HG03457 (cell line): ENCODE results near the gene TPCN2.

Experiments
- ATAC-seq: cut with Tn5 transposase; IDR thresholded peaks from one replicate; pipeline ENCODE4 v1.9.1; 2021; ENCODE audit warnings: moderate number of reproducible peaks; ENCODE audit not compliant: unreplicated experiment

The TPCN2 gene

DNA sequence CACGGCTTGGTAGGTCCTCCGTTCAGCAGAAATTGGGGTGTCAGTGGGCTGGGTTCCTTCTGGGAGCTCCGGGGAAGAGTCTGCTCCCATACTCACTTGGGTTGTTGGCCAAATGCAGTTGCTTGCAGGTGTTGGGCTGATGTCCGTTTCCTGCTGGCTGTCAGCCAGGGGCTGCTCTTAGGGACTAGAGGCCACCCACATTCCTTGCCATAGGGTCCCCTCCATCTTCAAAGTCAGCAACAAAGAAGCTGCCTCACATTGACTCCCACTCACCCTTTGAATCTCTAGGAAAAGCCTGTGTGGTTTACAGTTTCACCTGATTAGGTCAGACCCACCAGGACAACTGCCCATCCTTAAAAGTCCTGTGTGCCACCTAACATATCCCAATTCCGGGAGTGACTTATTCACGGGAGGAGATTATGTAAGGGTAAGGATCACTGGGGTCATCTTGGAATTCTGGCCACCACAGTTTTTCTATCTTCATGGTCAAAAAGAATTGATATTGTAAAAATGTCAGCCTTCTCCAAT lies 43.0 kb downstream of the TPCN2 start:
- no peak for ATAC-seq

DNA sequence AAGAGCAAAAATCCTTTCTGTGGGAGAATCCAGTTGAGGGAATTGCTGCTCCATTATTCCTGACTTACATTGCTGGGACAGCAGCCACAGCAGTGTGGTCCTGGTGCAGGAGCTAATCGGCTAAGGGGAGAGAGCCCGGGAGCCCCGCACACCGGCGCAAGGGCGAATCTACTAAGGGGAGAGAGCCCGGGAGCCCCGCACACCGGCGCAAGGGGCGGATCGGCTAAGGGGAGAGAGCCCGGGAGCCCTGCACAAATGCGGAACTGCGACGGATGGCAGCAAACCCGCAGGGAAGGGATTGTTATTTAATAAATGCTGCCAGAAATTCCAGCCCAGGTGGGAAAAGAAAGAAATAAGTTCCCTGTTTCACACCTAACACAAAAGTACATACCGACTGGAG lies 43.5 kb downstream of the TPCN2 start:
- no peak for ATAC-seq

DNA sequence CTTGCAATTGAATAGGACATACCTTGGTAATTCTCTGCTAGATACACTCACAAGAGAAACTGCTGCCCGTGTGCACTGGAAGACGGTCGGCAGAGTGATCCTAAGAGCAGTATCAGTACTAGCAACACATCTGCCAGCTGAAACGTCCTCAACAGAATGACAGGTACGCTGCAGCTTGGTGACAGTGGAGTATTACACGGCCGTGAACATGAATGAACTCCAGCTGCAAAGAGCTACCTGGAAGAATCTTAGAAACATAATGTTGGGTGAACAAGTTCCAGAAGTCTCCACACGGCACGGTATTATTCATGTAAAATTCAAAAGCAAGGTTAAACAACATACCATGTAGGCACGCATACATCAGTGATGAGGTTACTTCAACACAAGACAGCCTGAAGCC lies 44.4 kb downstream of the TPCN2 start:
- ATAC-seq, result no peak

DNA sequence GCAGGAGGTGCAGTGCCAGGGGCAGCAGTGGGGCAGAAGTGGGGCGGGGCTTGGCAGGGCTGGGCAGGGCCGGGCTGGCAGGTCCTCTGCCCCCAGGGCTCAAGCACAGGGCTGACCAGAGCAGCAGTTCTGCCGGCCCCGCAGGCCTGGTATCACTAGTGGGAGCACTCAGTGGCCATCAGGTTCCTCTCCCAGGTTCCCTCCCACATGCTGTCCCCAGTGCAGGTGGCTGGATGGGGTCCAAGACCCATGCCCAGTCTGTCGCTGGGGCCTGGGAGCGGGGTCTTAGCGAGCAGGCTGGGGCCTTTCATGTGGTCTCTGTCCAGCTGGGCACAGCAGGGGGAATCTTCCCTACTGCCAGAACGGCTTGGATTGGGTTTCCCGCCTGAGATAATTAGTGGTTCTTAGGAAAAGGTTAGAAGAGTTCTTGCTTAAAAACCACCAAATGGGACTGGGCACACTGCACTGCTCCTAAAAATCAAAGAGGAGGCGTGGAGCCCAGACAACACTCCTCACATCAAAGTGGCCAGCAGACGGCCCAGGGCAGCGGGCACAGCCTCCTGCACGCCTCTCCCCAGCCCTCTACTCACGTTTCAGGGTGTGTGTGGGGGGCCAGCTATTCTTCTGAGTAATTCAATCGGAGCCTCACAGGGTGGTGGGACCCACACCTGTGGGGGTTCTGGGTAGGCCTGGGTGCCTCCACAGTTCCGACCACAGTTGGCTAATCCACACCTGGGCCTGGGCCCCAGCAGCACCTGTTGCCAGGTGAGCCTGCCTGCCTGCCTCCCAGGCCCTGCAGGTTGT lies 45.6 kb downstream of the TPCN2 start:
- no peak for ATAC-seq

DNA sequence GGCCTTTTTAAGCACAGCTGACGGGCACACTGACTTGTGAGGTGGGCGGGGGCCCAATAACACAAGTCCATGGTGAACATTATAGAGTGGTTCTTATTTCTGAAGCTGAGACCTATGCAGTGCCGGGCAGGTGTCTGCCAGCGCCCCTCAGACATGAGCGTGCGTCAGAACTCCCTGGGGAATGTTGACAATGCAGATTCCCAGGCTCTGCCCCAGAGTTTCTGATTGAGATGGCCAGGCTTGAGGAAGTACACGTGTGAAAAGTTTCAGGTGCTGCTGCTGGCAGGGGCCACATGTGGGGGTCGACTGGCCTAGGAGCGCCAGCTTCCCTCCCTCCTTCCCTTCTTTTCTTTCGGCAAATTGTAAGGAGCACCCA lies 46.2 kb downstream of the TPCN2 start:
- no peak for ATAC-seq

DNA sequence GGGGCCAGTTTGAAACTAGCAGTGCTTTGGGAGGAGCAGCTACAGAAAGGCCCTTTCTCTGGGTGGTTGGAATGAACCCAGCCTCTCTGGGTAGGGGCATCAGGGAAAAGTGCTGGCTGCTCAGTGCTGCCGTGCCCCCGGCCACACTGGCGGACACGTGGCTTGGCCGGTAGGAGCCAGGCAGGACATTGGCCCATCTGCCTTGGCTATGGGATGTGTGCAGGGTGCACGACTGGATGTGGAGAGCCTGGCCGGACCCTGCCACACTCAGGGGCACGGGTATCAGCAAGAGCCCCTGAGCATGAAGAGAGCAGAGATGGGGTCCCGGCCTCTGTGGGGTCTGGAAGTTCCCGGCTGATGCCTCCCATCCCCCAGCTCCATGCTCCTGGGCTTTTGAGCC lies 46.6 kb downstream of the TPCN2 start:
- no peak for ATAC-seq

DNA sequence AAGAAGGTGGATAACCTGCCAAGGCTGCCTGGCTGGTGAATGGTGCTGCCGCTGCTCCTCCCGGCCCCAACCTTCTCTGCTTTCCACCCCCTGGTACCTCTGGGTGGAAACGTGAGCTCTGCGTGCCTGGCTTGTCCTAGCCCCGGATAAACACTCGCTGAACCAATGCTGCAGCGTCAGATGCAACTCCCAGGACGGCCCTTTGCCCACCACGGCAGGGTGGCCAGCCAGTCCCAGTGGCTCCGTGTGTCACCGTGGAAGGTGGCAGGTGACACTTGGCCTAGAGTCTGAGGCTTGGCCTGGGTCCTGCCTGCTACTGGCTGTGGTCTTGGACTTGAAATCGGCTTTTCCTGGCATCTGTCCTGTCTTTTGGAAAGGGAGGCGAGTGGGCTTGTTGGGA lies 47.7 kb downstream of the TPCN2 start:
- no peak for ATAC-seq

DNA sequence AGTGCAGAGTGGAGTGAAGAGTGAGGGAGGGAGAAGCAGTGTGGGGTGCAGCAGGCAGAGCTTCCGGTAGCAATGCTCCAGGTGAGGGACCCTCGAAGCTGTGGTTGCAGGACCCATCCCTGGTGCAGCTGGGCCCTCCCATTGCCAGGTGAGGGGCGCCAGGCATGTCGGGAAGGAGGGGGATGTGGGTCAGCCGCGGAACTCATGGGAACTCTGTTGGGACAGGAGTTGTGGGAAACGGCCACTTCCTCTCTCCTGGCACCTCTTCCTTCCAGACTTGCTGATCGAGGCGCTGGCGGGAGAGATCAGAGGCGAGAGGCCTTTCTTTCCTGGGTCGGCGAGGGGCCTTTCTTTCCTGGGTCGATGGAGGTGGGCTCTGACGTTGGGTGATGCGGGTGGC lies 48.5 kb downstream of the TPCN2 start:
- no peak for ATAC-seq

DNA sequence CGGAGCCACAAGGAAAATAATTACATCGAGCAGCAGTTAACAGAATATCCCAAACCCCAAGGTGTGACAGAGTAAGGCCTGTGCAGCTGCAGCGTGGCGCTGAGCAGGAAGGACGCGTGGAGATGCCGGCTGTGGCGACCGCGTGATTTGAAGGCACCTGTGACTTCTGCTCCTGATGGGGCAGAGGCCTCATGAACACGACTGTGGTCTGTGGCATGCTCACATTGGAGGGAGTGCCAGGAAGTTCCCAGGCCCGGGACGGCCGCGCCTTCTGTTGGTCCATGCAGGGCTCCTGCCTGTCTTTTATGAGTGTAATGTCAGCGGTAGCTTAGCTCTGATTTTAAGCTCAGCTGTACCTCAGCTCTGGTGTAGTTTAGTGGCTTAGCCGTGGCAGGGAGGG lies 50.4 kb downstream of the TPCN2 start:
- no peak for ATAC-seq

DNA sequence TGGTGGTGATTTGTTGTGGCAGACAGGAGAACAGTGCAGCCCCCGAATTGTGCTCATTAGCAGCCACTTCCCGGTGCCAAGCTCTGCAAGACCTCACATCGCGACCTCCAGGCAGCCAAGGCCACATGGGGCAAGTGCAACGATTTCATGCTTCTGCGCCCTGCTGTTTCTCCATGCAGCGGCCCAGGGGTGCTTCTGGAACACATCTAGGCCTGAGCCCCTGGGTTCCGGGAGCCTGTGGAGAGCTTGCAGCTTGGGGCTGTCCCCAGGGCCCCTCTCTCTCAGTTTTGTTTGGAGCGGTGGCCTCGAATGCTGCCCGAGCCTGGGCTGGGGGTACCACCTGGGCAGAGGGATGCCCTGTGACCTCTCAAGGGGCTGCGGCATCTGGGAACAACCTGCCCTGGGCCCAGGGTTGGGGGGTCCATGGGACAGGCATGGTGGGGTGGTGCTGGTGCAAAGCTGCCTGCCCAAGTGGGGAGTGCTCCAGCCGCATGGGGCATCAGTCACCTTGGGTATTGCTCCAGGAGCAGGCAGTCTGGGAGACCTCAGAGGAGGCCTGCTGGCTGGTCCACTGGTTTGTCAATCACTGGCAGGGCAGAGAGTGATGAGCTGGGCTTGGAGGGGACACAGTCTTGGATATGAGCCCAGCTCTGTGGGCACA lies 51.9 kb downstream of the TPCN2 start:
- no peak for ATAC-seq

DNA sequence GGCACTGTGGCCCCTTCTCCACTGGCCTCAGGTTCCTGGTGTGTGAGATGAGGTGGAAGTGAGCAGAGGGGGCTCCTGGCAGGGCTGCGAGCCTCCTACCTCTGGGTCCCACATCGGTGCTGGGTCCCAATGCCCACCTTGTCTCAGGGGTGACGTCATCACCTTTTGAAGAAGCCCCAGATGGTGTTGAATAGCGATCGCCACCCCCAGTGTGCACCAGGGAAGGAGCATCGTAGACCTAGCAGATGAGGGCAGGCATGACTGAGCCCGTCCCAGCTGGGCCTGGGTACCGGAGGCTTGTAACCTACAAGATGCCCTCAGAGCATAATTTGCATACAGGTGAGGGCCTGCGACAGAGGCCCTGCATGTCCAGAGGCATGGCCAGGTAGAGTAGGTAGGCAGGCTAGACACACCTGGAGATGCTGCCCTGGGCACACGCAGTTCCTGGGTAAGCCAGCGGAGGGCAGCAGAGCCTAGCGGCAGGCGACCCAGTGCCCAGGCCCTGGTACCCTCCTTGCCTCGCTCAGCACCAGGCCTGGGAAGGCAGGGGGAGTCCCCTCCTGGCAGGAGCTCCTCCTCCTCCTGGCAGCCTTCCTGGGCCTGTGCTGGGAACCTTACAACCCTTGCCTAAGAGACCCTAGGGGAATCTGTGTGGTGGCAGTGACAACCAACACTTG lies 52.5 kb downstream of the TPCN2 start:
- ATAC-seq, result no peak

DNA sequence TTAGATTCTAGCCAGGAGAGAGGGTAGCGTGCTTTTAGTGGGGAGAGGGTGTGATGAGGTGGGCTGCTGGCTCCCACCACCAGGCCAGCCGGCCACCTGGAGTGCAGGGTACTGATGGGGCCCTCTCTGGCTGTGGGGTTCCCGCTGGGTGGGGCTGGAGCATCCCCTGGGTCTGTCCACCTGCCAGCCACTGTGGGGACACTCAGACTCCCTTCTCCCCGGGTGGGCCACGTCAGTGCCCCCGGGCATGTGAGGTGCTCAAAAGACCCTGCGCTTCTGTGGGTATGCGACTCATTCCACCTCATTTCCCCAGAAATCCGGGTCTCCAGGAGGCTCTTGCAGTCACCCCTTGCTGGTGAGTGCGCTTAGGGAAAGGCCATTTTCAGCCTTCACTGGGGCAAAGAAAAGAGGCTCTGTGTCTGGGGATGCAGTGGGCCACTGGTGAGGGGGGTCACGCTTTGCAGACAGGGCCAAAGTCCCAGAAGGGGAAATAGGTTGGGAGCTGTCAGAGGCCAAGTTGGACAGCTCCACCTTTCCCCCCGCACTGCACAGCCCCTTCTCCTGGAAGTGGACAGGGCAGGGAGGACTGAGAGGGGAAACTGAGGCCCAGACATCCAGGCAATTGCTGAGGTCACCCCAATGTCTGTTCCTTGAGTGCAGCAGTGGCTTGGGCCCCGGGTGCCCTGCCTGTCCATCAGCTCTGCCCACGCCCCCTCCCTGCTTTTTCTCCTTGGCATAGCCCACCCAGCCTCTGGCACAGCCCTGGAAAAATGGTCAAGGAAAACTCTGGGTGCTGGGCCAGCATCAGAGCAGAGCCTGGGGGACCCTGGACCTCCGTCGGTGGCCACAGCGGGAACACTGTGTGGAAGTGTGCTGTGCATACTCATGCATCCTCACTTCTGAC lies 53.3 kb downstream of the TPCN2 start:
- no peak for ATAC-seq

DNA sequence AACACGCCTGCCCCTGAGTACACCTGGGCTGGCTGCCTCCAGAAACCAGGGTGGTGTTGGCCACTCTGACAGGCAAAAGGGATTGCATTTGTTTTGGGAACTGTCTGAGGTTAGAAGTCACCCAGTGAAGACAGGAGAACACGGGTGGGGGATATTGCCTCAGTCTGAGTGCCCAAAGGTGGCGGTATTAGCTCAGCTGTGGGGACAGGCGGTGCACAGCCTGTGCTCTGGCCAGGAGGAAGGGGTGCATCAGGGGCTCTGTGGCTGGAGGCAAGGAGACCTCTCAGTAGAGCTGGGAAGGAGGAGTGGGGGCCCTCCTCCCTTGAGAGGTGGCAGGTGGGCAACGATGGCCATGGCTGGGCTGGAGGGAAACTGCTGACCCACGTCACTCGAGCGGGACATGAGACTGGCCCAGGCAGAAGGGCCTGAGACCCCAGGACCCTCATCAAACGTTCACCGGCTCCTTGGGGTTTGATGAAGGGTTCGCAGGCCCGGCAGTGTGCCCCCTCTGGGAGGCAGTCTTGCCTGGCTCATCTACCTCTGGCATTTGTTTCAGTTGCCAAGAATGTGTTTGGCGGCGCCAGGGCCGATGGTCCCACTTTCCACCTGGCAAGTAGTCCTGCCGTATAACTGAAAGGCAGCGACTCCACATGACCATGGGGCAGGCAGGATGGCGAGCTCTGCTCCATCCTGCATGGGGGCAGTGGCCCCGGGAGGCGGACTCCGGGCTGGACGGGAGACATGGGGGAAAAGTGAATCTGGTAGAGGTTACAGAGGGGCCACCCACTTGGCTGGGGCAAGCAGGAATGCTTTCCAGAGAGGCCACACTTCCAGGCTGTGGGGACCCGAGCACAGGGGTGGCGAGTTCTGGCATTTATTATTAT lies 54.2 kb downstream of the TPCN2 start:
- ATAC-seq, result no peak

DNA sequence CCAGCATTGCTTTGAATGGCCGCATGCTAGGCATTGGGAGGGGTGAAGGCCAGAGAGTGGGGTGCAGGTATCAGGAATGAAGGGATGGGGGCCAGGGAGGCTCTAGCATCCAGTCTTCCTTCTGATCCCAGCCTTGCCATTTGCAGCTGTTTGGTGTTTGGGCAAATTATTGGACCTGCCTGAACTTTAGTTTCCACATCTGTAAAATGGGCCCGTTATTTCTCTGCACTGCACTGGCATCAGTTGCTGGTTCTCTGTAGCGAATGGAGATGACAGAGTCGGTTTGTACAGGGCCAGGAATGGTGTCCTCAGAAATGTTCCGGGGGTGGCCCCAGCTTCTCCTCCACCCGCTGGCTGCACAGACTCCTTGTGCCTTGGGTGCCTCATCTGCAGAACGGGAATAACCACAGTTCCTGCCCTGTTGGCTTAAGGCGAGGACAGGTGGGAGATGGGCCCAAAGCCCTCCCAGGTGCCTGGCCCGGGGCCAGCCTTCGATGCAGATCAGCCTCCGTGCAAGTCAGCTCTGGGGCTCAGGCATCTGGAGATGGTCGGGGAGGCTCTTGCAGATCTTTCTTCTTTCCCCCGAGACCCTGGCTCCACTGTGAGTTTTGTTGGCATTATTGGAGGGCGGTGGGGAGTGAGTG lies 55.6 kb downstream of the TPCN2 start:
- ATAC-seq, result no peak

DNA sequence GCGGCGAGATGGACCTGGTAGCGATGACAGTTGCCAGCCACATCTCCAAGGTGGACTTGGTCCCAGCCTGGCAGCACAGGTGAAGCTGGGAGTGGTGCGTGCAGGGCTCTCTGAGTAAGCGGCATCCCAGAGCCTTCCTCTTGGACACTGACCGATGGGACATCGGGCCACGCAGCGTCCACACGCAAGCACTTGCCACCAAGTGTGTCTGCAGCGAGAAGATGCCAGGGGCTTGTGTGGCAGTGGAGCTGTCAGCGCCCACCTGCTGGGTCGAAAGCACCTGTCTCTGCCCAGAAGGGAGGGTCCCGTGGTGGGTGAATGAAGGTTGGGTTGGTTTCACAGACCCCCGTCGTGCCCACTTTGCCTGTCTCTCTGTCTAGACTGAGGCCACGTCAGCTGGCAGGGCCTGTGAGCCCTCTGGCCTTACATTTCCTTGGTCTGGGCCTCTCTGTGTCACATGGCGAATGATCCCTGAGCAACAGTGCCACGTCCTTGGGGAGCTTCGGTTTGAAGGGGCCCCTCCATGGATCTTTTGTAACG lies 56.2 kb downstream of the TPCN2 start:
- ATAC-seq, result no peak

DNA sequence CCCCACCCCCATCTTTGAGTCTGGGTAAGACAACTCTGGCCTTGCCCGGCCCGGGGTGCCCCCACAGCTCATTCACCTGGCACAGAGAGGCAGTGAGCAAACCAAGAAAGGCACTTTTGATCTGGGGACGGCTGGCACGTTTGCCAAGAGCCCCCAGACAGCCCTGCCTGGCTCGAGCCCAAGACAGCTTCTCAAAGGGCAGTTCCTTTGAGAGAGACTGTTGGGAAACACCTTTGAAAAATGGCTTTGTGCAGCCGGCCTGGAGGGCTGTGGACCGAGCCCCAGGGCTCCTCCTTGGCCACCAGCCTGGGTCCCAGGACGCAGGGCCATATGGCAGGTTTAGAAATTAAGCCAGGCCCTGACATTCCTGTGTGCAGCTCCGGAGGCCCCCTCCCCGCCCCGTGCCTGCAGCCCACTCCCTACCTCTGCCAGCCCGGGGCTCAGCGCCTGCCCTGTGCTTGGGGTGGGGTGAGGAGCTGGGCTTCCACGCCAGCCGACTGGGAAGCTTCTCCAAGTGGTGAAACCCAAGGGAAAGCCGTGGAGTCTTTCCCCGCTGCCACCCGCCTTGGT lies 56.8 kb downstream of the TPCN2 start:
- ATAC-seq, result no peak

DNA sequence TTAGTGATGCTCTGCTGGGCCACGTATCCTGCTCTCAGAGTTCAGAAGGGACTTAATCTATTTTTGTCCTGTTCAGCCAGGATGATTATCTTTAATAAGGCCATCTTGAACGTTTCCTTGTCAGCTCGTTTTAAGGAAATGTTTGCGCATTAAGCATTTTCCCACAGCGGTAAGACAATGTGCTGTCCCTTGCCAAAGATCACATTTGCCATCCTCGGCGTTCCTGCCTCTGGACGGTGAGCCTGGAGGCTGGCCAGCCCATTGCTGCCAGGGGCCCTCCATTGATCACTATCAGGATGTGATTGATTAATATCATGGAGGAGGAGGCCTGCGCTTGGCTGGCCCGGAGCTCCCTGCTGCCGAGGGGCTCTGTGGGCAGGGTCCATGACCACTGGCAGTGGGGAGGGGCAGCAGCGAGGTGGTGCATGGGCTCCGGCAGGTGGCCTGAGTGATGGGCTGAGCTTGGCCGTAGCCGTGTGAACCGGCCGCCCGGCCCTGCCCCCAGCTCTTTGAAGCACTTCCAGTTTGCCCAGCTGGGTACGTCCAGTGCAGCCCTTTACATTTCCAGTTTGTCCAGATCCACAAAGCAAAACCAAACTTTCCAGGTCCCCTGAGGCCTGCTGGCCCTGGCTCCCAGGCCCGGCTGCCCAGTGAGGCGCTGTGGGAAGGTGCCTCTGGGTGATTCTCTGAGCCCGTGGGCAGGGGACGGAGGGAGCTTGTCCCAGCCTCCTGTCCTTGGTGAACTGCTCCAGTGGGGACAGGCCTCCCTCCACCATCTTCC lies 57.5 kb downstream of the TPCN2 start:
- ATAC-seq, result no peak

DNA sequence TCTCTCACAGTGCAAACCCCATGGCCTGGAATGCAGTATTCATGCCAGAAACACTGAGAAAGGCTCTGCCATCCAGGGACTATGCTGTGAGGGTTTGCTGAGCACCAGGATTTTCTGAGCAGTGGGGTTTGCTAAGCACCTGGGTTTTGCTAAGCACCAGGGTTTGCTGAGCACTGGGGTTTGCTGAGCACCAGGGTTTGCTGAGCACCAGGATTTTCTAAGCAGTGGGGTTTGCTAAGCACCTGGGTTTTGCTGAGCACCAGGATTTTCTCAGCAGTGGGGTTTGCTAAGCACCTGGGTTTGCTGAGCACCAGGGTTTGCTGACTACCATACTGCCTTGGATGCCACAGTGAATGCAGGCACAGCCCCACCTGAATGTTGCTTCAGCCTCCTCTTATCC lies 58.7 kb downstream of the TPCN2 start:
- ATAC-seq, result no peak
